ENCODE data around the gene GRP. TPM values are rescaled to one million over a fixed set of nuclear protein-coding genes. Genes with fewer than 3 reads are reported as not detected.

GRP gene
- total and polyA plus RNA-seq, 2 donors (not counting 3 experiments of a cell fraction or from before 2014, with no cell fraction given), result not detected

DNA sequence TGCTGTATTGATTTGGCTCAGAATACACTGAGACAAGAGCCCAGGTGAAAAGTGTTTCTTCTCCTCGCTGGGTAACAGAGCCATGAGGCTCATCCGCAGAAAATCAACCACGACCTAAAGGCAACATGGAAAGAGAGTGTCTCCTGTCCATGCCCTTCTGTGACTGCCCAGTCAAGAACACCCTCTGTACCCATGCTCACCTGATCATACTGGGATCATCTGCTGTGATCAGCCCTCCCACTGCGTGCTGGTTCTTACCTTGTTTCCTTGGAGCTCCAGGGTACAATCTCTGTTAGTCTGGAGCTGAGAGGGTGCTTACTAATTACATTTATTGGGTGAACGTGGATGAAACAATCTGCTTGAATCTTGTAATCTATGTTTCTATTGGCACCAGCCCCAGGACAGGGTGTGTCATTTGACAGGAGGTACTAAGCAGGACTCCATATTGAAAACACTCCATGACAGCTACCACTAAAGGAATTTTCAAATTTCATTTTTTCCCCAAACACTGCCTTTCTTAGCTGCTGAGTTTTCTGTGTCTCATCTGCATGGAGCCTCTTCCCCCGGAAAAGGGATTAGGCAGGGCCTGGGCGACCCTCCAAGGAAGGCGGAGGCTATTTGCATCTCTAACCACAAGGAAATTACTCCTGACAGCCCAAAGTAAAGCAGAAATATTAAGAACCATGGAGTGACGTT lies 39.7 kb upstream of the GRP start:
- no peaks in the 10 kb centered on the region for H3K9me3 ChIP-seq (replicated peaks; ENCODE audit: control insufficient read depth, insufficient read depth, low read length)
- no peak overlapping the region for H3K27ac ChIP-seq (ENCODE audit: insufficient read depth, low read depth, low read length)
- H3K4me1 ChIP-seq (ENCODE audit: control insufficient read depth, extremely low read depth, insufficient read depth, low read length), result no peaks in the 10 kb centered on the region
- no peaks in the 10 kb centered on the region for H3K9me1 ChIP-seq (replicated peaks; ENCODE audit: control insufficient read depth, extremely low read depth, insufficient read depth, low read length)
- TF ChIP-seq, protein P1, sequence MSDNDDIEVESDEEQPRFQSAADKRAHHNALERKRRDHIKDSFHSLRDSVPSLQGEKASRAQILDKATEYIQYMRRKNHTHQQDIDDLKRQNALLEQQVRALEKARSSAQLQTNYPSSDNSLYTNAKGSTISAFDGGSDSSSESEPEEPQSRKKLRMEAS (IDR thresholded peaks at IDR 0.05; ENCODE audit: insufficient read depth, insufficient read length), result no peak
- no peak for TF ChIP-seq FOS (IDR thresholded peaks at IDR 0.05; ENCODE audit: borderline replicate concordance, insufficient read depth, low read length)
- TF ChIP-seq, protein P2, sequence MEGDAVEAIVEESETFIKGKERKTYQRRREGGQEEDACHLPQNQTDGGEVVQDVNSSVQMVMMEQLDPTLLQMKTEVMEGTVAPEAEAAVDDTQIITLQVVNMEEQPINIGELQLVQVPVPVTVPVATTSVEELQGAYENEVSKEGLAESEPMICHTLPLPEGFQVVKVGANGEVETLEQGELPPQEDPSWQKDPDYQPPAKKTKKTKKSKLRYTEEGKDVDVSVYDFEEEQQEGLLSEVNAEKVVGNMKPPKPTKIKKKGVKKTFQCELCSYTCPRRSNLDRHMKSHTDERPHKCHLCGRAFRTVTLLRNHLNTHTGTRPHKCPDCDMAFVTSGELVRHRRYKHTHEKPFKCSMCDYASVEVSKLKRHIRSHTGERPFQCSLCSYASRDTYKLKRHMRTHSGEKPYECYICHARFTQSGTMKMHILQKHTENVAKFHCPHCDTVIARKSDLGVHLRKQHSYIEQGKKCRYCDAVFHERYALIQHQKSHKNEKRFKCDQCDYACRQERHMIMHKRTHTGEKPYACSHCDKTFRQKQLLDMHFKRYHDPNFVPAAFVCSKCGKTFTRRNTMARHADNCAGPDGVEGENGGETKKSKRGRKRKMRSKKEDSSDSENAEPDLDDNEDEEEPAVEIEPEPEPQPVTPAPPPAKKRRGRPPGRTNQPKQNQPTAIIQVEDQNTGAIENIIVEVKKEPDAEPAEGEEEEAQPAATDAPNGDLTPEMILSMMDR (IDR thresholded peaks at IDR 0.05; ENCODE audit: extremely low read depth in 1 of 2, insufficient read depth in 1 of 2, low read depth in 1 of 2, low read length in 2 of 2), result no peak
- TF ChIP-seq JUN (IDR thresholded peaks at IDR 0.05; ENCODE audit: borderline replicate concordance, insufficient read depth, insufficient read length, low read depth), result no peak
- TF ChIP-seq MYC (IDR thresholded peaks at IDR 0.05; ENCODE audit: low read depth, low read length), result no peak
- TF ChIP-seq POLR2A (IDR thresholded peaks at IDR 0.05; ENCODE audit: low read depth, low read length), result no peak
- no peak for TF ChIP-seq EZH2 (IDR thresholded peaks at IDR 0.05; ENCODE audit: borderline replicate concordance, low read depth, low read length, severe bottlenecking)
- CTCF ChIA-PET, result interaction anchor here (1.1 kb wide), 1 partner anchor 96 kb away, joined by 3 read pairs; no protein-coding TSS in a partner anchor
- DNase-seq (ENCODE audit: low read depth, low spot score) (no peak), FAIRE-seq (no peak)
- dilution Hi-C loops (cut with MboI; ENCODE audit: extremely low pct_ligation_motif_present, low sequenced_read_pairs), result no loop called here
- no peak overlapping the region for H3K4me2 ChIP-seq (ENCODE audit: insufficient read depth, low read length)
- H4K20me1 ChIP-seq (replicated peaks; ENCODE audit: control insufficient read depth, extremely low read depth, insufficient read depth, low read length), result no peaks in the 10 kb centered on the region
- H3K27me3 ChIP-seq (ENCODE audit: control insufficient read depth in 2 of 2, insufficient read depth in 2 of 2, low read length in 2 of 2), result no peaks in the 10 kb centered on the region
- BruUV-seq (replicated peaks), result no TSS peak
- POLR2A ChIA-PET, result no interaction called here
- H3K36me3 ChIP-seq (ENCODE audit: control insufficient read depth in 2 of 2, extremely low read depth in 1 of 2, insufficient read depth in 2 of 2, low read length in 2 of 2), result no peaks in the 10 kb centered on the region
- H3K4me3 ChIP-seq (replicated peaks in 1 of 3; ENCODE audit: insufficient read depth in 1 of 3, low read depth in 1 of 3, low read length in 3 of 3), result no peak overlapping the region
- intact Hi-C loops (cut with micrococcal nuclease), result no loop called here
- H3K79me2 ChIP-seq (ENCODE audit: control insufficient read depth, insufficient read depth, low read length), result no peaks in the 10 kb centered on the region
- H3K9ac ChIP-seq (replicated peaks; ENCODE audit: extremely low read depth, insufficient read depth, low read length), result no peak overlapping the region
- H2AFZ ChIP-seq (ENCODE audit: low read depth, low read length), result no peak overlapping the region
